ENCODE measurements around the gene SNAI3. TPM values are rescaled to one million over a fixed set of nuclear protein-coding genes. Genes with fewer than 3 reads are reported as not detected.

The SNAI3 gene
- total RNA-seq, 6 experiments from 2014 or later: not detected

- no peaks in the 10 kb centered on the region for H3K9me3 Mint-ChIP-seq
- peaks cover 12% of the 10 kb centered on the region; the same call in 1 of the 2 replicates for H3K36me3 Mint-ChIP-seq (ENCODE audit: low read depth)
- no peak overlapping the region for H3K27ac Mint-ChIP-seq
- H3K4me1 Mint-ChIP-seq (ENCODE audit: low read depth): no peaks in the 10 kb centered on the region
- DNase-seq: no peak
- H3K27me3 Mint-ChIP-seq (ENCODE audit: insufficient read depth): peaks cover 4% of the 10 kb centered on the region
- no peak overlapping the region for H3K4me3 Mint-ChIP-seq
- TF ChIP-seq CTCF (IDR thresholded peaks at IDR 0.05): no peak
Measured at GRCh38 chr16:88727871-88728270, 41.6 kb upstream of the SNAI3 start.

- Mint-ChIP-seq H3K27me3 (ENCODE audit: insufficient read depth) (peaks cover 4% of the 10 kb centered on the region), H3K4me1 (ENCODE audit: low read depth) (no peaks in the 10 kb centered on the region), H3K9me3 (no peaks in the 10 kb centered on the region), H3K4me3 (no peak overlapping the region), H3K36me3 (ENCODE audit: low read depth) (peaks cover 12% of the 10 kb centered on the region; the same call in 1 of the 2 replicates), H3K27ac (no peak overlapping the region)
- no peak for TF ChIP-seq CTCF (IDR thresholded peaks at IDR 0.05)
- DNase-seq: no peak
Measured at GRCh38 chr16:88726981-88727380, 40.7 kb upstream of the SNAI3 start.

- TF ChIP-seq CTCF (IDR thresholded peaks at IDR 0.05): no peak
- H3K36me3 Mint-ChIP-seq (ENCODE audit: low read depth): peaks cover 11% of the 10 kb centered on the region; the same call in 1 of the 2 replicates
- H3K4me1 Mint-ChIP-seq (ENCODE audit: low read depth): no peaks in the 10 kb centered on the region
- H3K4me3 Mint-ChIP-seq: no peak overlapping the region
- H3K27me3 Mint-ChIP-seq (ENCODE audit: insufficient read depth): peaks cover 3% of the 10 kb centered on the region
- no peak for DNase-seq
- H3K9me3 Mint-ChIP-seq: no peaks in the 10 kb centered on the region
- no peak overlapping the region for H3K27ac Mint-ChIP-seq
Measured at GRCh38 chr16:88726408-88726749, 40.1 kb upstream of the SNAI3 start.

GRCh38 chr16:88725609-88726407, 39.5 kb upstream of the SNAI3 start:
- Mint-ChIP-seq H3K4me3 (no peak overlapping the region), H3K27ac (no peak overlapping the region), H3K36me3 (ENCODE audit: low read depth) (peaks cover 5% of the 10 kb centered on the region; the same call in 1 of the 2 replicates), H3K27me3 (ENCODE audit: insufficient read depth) (0 out of 2 replicates have a peak, but pooled peaks cover under 1% of the 10 kb centered on the region), H3K4me1 (ENCODE audit: low read depth) (no peaks in the 10 kb centered on the region), H3K9me3 (no peaks in the 10 kb centered on the region)
- no peak for TF ChIP-seq CTCF (IDR thresholded peaks at IDR 0.05)
- no peak for DNase-seq

GRCh38 chr16:88724855-88725555, 38.7 kb upstream of the SNAI3 start:
- no peak for TF ChIP-seq CTCF (IDR thresholded peaks at IDR 0.05)
- Mint-ChIP-seq H3K9me3 (no peaks in the 10 kb centered on the region), H3K27me3 (ENCODE audit: insufficient read depth) (peaks cover 3% of the 10 kb centered on the region; the same call in 1 of the 2 replicates), H3K36me3 (ENCODE audit: low read depth) (peaks cover 7% of the 10 kb centered on the region; the same call in 1 of the 2 replicates), H3K27ac (no peak overlapping the region), H3K4me3 (no peak overlapping the region), H3K4me1 (ENCODE audit: low read depth) (no peaks in the 10 kb centered on the region)
- DNase-seq: no peak
